ENCODE results near the gene CERS6.
"Not testable (repeated sequence)": the region's sequence is repeated elsewhere in the genome, so short reads cannot be mapped to it uniquely, and the experiment has no call there.

CERS6 gene

DNA sequence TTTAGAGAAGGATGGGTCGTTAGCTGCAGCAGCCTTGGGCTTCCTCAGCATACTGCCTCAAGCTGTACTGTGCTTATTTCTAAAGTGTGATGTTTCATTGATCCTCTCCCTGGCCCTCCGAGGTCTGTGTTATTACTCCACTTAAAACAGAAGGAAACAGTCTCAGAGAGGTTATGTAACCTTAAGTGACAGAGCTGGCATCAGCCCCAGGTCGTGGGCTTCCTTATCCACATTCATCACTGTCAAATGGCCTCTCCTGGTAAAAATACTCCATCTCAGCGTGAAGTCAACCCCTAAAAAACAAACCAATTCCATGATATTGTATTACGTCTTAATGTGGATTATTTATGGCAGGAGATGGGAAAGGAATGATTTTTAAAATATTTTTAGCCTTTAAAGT lies 193.0 kb downstream of the CERS6 start:
- no peak for ATAC-seq

DNA sequence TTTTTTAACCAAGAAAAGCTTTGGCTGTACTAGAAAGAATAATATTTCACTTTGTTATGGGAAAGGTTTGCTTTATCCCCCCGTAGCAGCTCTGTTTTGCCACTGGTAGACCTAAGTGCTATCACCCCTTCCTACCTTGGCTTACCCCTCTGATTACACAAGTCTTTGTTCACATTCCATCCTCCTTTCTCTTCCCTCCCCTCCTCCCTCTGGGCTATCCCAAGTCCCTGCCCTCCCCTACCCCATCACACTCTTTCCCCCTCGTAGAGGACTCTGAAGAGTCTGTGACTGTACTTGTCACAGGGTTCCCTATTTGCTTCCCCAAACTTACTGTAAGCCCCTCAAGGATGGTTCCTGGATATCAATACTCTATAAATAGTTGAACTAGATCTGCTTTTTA lies 193.5 kb downstream of the CERS6 start:
- no peak for ATAC-seq

DNA sequence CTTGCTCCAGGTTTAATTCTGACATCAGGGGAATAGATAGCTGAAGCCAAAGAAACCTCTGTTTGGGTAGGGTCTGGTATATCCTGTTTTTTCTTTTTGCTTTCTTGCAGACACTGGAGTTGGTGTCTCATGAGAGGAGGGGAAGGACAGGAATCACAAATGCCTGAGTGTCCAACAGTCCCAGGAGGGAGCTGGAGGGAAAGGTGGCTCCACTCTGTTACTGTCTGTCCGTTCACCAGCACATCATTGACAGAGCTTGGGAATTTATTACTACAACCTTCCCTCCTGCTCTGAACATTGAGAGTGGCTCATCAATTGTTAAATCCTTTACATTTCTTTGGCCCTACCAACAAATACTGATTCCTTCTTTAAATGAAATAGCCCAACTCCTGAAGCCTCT lies 194.1 kb downstream of the CERS6 start:
- ATAC-seq, result no peak

DNA sequence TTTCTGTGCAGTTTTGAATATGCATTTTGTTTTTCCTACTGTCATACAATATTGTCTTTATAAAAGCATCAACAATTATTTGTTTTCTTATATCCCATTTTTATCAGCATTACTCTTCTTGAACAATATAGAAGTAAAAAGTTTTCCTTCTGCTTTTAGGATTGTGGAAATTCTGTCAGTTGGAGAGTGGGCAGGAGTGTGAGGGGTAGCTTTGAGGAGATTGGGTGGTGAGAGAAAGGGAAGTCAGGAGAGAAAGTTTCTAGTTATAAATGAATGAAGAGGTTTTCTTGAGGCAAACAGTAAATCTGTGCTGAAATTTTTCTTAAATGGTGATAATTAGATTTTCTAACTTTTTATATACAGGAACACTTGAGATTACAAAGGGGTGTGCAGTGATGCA lies 194.7 kb downstream of the CERS6 start:
- ATAC-seq, result no peak

DNA sequence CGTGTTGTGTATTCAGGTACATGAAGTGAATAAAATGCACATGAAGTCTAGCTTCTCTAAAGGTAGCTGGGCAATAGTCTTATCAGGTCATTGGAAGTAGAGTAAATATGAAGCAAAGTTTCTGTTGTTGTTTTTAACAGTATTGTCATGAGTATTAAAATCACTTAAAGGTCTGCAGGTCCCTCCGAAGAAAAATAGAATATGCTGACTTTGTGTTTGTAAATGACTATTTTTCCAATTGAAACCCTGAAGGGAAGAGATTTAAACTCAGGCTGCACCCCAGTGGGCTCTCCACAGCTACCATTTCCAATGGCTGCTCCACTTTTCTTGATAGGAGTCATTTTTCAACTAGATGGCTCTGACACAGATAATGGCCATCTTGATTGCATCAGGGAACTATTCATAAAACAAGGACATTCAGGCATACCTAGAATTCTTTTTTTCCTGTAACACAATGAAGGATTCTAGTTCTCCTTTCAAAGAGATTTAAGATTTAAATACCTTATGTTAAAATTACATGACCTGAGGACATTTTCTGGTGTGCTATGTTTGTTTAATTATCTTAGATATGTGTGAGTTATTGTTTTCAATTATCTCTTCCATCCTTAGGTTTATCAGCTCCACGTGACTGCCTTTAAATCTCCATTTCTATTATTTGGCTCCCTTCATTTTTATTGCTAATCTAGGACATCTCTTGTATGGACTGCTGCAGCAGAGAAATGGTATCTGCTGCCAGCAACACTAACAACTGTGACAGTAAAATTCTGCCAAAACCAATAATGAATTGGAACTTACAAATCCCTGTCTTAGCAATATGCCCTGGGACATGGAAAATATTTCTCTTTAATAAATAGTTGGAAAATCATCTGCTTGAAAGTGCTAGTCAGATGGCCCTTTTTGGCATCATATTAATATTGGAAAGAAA lies 197.2 kb downstream of the CERS6 start:
- no peak for ATAC-seq

DNA sequence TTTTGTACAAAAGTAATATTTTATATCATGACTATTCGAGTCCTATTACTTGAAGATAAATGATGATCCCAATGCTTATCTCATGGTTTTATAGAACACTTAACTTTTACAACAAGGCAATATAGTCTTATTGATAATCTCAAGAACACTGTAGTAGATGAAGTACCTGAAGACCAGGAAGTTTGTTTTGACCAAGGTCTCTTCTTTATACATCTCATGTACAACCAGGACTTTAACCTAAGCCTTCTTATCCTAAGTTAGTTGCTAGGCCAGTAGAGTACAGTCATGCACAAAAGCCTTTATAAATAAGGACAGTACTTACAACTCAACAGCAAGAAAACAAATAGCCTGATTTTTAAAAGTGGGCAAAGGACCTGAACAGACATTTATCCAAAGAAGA lies 198.6 kb downstream of the CERS6 start:
- no peak for ATAC-seq

DNA sequence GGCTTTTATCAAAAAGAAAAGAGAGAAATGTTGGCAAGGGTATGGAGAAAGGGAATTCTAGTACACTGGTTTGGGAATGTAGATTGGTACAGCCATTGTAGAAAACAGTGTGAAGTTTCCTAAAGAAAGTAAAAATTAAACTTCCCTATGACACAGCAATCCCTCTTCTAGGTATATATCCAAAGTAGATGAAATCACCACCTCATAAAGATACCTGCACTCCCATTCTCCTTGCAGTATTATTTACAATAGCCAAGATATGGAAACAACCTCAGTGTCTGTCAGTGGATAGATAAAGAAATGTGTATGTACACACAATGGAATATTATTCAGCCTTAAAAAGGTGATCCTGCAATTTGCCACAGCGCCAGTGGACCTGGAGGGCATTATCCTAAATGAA lies 199.1 kb downstream of the CERS6 start:
- no peak for ATAC-seq

DNA sequence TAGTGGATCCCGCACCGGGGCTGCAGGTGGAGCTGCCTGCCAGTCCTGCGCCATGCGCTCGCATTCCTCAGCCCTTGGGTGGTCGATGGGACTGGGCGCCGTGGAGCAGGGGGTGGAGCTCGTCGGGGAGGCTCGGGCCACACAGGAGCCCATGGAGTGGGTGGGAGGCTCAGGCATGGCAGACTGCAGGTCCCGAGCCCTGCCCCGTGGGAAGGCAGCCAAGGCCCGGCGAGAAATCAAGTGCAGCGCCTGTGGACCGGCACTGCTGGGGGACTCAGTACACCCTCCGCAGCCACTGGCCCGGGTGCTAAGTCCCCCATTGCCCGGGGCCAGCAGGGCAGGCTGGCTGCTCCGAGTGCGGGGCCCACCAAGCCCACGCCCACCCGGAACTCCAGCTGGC lies 201.3 kb downstream of the CERS6 start:
- ATAC-seq, result not testable (repeated sequence)

DNA sequence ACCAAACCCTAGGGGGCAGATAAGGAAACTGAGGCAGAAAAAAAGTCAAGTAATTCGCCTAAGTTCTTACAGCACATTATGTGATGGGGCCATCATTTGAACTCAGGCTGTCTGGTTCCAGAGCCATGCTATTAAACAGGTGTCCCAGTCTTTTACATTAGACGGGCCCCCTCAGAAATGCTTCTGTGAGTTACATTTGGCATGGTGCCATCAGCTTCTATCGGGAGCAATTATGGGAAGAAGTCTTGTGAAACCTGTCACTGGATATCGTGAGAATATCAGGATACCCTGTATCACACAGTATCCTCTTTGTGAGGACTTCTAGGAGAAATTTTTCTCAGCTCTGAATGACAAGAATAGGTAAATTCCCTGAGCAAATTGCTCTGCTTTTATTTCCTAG lies 202.6 kb downstream of the CERS6 start:
- ATAC-seq, result no peak

DNA sequence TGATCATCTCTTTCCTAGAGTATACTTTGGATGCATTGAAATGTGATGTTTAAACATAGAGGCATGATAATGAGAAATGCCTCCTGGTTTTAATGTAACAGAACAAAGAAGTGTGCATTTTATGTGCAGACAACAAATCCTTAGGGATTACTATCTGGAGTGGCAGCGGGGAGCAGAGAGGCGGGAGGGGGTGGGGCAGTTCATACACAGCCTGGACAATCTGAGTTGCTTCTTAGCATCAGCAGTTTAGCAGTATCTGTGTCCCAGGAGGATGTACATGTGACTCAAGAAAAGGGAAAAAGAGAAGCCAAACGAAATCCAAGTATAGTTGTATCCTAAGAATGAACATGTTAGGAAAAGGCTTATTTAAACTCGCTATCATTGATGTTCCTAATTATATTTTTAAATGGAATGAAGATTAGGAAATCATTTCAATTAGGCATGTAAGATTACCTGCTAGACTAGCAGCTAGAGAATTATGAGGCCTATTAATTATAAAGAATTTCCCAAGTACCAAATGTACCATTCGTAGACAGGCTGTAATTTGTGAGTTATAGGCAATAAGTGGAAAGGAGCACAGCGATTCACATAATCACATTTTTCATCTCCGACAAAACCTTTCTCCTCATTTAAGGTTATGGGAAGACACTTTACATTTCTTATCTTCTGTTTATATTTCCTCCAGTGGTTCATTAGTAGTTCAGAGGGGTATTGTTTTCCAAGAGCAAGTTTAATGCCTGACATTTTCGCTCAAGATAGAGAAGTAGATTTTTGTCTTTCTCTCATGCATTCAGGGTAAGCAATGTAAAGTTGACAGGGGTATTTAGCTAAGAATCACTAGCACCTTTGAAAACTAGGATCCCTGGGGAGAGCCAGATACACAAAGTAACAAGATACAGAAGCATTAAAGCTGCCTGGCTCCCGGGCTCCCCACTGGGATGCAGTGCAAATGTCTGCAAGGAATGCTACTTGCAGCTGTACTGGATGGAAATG lies 205.1 kb downstream of the CERS6 start:
- ATAC-seq, result no peak

DNA sequence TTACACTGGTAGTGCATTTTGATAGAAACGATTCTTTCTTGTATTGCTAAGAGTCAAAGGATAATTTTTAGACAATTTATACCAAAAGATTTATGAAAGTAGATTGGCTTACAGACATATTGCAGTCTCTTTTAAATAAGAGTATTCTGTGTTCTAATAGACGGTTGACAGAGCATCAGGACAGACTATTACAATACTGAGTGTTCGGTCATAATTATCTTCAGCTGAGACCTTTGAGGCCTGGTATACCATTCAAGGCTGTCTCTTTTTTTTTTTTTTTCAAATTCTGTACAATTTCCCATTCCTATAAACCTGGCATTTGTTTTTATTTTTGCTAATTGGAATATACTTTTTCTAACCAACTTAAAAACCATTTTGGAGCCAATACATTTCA lies 205.8 kb downstream of the CERS6 start:
- no peak for ATAC-seq

DNA sequence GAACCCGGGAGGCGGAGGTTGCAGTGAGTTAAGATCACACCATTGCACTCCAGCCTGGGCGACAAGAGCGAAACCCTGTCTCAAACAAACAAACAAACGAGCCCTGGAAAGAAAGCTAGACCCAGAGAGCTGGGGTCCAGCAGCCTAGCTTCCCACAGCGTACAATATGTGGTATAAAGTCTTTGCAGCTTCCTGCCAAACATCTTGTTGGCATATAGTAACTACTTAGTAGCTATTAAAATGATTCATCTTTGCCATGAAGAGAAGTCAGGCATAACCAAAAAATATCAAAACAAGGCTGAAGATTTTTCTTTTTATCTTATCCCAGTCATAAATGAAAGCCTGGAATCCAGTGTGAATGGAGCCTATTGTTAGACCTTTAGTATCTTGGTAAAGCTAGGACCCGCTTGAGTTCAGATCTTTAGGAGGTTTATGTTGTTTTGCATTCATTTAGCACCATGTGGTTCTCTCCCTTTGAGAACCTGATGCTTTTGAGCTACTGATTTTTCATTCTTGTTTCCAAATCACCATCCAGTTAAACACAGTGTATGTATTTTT lies 206.7 kb downstream of the CERS6 start:
- no peak for ATAC-seq

DNA sequence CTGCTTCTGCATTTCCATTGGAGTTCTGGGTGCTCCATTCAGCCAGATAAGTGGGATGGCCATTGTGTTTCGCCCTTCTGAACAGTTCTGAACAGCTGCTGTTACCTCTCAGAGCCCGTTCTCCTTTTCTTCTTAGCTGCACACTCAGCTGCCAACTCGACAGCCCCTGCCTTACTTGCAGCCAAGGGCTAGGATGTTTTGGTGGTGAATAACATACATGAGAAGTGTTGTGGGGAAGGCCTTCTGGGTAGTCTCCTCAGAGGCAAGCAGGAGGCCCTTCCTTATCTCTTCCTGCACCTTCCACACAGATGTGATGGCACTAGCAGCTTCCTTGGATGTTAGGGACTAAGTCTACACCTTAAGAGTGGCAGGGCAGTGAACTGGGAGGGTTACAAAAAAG lies 207.9 kb downstream of the CERS6 start:
- ATAC-seq, result no peak

DNA sequence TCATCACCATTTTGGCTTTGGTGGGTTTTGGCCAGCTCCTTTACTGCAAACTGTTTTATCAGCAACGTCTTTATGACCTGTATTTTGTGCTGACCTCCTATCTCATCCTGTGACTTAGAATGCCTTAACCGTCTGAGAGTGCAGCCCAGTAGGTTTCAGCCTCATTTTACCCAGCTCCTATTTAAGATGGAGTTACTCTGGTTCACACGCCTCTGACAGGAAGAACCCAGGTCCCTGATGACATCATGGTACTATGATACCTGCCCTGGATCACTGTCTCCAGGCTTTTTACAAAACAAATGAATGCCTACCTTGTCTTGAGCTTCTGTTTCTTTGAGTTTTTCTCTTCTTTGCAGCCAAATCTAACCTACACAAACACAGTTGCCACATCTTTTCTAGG lies 208.6 kb downstream of the CERS6 start:
- ATAC-seq, result not testable (repeated sequence)

DNA sequence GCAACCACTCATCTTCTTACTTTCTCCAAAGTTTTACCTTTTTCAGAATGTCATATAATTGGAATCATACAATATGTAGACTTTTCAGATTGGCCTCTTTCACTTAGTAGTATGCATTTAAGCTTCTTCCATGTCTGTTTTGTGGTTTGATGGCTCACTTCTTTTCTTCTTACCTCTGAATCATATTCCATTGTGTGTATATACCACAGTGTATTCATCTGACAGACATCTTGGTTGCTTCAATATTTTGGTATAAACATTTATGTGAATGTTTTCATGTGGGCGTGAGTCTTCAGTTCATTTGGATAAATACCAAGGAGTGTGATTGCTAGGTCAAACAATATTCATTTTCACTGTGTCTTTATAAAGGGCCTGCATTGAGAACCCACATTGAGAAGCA lies 210.3 kb downstream of the CERS6 start:
- ATAC-seq, result peak in 1 of 2 donors; percentile 49

DNA sequence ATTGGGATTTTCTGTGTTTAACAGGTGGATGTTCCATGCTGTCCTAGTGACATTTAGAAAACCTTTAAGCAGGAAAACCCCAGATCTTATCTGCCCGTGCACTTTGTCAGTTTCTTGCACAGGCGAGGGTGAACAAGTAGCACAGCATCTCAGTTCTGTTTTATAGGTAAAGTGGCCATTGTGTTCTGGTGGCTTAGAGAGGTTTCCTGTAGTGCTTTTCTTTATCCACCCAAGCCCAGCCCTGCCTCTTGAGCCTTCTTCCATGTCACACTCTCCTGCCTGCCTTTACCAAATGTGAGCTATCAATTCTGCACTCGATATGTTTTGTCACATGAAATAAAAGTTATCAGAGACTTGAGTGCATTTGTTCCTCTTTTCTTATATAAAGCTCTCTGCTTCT lies 211.1 kb downstream of the CERS6 start:
- ATAC-seq, result no peak

DNA sequence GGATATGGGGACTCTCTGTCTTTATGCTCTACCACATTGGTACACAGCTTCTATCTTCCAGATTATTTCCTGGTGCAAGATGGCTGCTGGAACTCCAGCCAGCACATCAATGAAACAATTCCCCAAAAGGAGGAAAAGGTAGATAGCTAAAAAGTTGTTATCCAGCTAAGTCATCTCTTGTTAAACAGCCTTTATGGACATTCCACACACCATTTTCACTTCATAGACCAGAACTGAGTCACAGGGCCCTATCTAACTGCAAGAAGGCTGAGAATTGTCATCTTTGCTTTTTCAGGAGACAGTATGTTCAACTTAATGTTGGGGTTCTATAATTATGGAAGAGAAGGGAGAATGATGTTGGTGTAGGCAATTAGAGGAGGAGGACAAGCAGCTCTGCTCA lies 213.1 kb downstream of the CERS6 start:
- no peak for ATAC-seq

DNA sequence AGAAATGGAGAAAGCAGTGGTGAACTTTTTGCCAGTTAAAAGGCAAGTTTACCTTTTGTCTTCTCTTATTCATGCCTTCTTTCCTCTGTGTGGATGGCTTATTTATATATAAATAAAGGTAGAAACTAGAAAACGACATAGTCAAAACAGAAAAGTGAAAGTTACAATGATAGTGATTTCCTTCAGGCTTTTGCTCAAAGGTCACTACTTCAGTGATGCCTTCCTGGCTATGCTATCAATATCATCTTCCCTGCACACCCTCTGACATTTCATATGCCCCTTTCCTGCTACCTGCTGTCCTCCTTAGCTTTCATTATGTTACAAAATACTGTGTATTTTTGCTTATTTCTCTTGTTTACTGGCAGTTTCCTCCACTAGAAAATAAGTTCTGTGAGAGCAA lies 214.4 kb downstream of the CERS6 start:
- ATAC-seq, result no peak

DNA sequence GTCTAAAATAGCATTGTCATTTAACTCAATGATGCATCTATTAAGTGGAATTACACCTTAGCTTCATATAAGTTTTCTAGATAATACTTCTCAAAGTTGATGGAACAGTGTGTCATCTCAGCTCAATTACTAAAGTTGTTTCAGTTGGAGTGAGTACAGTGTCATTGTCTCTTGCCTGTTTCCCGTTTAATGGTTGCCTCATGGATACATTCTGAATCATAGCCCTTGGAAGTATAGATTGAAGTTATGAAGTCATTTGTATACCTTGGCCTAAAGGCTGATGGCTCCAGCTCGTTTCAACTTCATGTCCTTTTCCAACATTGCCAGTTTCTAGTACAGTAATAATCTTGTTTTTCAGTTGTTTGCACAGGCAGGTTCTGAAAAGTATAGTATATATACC lies 215.9 kb downstream of the CERS6 start:
- no peak for ATAC-seq

DNA sequence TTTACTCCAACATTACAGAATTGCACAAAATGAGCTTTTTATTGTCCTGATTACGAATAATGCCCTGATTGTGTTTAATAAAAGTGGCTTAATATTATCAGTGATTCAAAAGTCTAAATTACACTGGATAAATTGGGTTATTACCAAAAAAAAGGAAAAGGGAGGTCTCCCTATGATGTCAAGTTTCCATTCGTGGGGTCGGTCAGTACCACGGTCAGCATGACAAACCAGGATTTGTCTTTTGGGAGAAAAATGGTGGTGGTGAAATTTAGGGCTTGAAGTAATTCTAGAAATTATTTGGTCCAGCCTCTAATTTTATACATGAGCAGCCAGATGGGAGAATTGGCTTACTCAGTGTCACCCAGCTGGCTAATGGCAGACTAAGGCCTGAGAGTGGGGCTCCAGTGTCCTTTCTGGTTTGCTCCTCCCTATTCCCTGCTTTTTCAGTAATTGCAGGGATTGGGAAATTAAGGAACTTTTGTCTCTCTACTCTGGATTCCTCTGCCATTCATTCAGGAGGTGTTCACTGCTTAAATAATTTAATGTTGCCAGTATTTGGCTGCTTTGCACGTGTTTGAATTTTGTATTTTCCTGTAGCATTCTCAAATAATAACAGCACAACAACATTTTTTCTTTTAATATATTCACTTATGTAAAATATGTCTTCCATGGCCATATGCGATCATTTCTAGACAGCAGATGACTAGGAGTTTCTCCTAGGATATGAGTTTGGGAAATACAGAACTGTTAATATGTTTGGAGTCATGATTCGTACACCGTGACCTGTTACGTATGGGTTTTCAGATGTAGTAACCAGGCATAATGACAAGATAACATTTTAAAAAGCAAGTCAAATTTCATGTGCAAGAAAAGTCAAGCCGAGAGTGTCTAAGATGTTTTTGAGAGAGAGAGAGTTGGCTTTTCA lies 217.5 kb downstream of the CERS6 start:
- no peak for ATAC-seq

DNA sequence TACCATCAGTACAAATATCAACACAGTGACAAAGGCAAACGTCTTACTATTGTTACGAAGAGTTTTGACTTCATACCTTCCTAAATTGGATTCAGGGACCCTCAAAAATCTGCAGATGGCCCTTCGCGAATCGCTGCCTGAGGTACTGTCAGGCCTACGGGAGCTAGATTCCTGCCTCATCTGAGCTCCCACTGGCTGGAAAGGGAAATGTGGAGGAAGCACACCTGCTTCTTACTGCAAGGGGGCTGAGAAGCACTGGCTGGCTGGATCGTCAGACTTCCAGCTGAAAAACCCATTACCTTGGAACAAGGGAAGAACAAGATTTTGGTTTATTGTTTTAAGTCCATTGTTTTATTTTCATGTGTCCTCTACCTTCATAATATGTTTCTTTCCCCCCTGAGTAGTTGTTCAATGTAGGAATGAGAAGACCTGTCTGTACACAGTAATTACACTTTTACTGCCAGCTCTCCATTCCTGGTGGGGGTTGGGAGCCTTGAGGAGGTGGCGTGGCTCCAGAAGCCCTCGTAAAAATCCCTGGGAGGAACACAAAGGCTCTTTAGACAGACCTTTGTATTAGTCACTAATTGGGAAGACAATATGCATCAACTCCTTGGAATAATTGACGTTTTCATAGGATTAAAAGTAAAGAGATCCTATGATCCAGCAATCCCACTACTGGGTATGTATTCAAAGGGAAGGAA lies 222.2 kb downstream of the CERS6 start:
- ATAC-seq, result no peak

DNA sequence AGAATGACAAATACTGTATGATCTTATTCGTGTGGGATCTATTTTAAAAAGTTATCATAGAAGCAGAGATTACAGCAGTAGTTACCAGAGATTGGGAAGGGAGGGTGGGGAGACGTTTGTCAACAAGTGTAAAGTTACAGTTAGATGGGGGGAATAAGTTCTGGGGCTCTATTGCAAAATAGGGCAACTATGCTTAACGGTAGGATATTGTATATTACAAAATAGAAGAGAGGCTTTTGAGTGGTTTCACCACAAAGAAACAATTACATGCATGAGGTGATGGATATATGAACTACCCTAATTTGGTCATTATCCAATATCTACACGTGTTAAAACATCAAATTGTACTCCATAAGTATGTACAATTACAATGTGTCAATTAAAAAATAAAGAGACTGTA lies 223.0 kb downstream of the CERS6 start:
- no peak for ATAC-seq
